ENCODE measurements around the gene ME1.

- no peak for TF ChIP-seq CTCF (IDR thresholded peaks at IDR 0.05; ENCODE audit: low read depth, low read length, poor library complexity, severe bottlenecking)
- no peak for TF ChIP-seq EZH2phosphoT487 (IDR thresholded peaks at IDR 0.05; ENCODE audit: borderline replicate concordance, low read length)
These were observed at the start of gene ME1 for GRCh38 chr6:83430611-83431544.

Data from DOHH2 (cell line).